ENCODE data around the gene TRABD2B.

Gene TRABD2B

GRCh38 chr1:47766832-47767740, 230.1 kb downstream of the TRABD2B start:
- DNase-seq = no peak

- no peak for DNase-seq
Measured at GRCh38 chr1:47765742-47766485, 231.3 kb downstream of the TRABD2B start.

DNA sequence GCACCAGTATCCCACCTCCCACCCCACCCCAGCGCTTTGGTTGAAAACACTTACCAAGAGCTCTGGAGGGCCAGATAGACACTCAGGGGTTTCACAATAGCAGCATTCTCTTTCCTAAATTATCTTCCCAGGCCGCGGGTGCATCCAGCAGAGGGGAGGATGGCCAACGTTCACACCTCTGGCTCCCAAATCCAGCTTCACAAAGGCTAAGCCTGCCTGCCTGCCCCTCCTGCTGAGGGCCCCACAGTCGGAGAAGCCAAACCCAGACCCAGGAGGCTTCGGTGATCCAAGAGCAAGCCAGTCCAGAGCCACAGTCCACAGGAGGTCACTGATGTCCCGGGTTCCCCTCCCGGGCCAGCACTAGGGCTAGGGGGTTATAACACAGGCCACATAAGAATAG, 231.9 kb downstream of the TRABD2B start:
- DNase-seq = no peak

GRCh38 chr1:47764461-47765046, 232.6 kb downstream of the TRABD2B start:
- DNase-seq = no peak

GRCh38 chr1:47763591-47764171, 233.5 kb downstream of the TRABD2B start:
- DNase-seq = no peak

GRCh38 chr1:47761974-47762373, 235.2 kb downstream of the TRABD2B start:
- DNase-seq = no peak

DNA sequence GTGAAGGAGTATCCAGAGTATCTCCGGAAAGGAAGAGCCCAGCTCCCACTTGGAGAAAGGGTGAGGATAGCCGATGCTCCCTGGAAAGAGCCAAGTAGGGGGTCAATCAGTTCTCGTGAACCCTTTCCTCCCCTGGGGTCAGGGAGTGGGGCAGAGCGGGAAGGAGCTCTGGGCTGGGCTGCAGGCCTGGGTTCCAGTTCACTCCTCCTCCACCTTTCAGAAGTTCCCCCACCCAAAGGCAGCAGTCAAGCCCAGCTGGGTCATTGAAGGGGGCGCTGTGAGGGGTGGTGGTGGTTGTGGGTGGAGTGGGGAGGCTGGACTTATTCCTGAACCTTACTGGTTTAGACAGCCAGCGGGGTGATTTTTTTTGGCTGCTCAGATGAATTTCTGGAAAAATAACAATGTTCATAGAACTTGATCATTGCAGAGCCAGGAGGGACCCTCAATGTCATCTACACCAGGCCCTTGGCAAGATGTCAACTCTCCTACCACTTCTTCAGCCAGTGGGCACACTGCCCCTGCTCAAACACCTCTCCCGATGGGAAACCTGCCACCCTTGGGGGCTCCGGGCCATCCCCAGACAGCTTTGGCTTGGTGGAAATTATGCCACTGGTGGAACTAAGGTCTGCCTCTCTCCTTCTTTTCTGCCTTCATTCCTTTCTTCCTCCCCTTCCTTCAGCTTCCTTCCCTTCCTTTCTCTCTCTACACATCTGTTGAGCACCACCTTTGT, 235.8 kb downstream of the TRABD2B start:
- DNase-seq = no peak

- no peak for DNase-seq
Measured at GRCh38 chr1:47759936-47760629, 237.1 kb downstream of the TRABD2B start.

- no peak for DNase-seq
Measured at GRCh38 chr1:47759251-47759935, 237.8 kb downstream of the TRABD2B start.

DNA sequence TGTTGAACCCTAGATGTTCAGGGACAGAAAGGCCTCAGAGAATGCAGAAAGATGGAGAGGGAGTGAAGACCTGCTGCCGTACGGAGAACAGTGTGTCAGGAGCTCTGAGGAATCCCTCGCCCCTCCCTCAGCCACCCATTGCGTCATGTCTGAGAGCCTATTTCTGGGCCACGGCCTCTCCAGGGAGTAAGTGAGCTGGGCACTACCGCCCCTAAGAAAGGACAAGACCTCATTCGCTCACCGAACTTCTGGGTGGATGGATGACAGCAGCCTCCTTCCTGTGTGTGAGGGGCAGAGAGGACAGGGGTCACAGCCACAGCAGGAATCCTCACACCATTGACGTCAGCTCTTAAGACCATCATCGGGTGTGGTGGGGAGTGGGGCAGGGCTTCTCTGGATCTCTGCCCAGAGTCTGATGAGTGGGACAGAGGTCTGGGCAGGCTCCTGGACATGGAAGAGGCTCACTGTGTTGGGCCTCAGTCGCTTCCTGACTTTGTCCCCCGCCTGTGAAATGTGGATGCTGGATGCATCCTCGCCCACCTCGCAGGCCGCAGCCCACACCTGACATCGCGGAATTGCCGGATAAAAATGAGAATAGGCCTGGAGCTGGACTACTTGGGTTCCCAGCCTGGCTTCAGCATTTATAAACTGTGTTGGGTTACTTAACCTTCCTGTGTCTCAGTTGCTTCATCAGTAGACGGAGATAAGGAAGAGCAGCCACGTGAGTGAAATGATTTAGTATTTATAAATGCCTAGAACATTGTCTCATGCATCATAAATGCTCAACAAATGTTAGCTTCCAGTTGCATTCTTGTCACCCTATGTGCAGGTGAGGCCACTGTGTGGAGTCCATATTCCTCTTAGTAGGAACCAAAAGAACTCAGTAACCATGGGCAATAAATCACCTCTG, 238.6 kb downstream of the TRABD2B start:
- no peak for DNase-seq

GRCh38 chr1:47757226-47757975, 239.8 kb downstream of the TRABD2B start:
- DNase-seq = no peak

- DNase-seq = no peak
Measured at GRCh38 chr1:47756411-47756810, 240.8 kb downstream of the TRABD2B start.

- DNase-seq = no peak
Measured at GRCh38 chr1:47756006-47756405, 241.2 kb downstream of the TRABD2B start.

DNA sequence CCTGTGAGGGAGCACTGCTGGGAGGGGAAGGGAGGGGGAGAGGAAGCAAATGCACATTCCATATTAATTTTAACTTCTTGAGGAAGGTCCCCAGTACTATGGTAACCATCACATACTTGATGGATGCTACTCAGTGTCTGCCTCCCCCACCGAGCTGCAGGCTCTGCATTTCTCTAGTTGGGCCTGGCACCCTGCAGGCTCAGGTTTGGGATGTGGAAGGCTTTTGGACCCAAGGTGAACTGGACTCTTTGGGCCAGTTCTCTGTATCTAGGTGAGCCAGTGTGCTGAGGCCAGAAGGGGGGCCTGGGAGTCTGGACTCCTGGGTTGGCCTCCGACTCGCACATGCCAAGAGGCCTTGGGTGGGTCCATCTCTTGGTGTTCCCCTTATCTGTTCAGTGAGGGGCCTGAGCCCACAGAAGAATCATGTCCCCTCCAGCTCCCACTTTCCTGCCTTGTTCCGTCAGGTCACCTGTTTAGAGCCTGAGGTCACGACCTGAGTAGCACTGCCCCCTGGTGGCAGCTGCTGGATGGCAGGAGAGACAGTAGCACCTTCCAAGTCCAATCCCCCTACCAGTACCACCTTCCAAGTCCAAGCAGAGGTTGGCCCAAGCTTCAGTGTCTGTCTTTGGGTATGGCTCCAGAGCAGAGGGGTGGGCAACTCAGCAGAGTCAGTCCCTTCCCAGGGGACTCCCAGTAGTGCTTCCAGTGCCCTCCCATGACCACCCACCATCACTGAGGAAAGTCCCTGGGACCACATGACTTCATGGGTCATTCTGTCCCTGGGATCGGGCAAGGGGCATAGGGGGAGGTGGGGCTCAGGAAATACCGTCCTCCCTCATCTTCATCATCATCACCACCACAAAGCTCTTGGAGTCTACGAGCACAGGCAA, 241.8 kb downstream of the TRABD2B start:
- DNase-seq = peak; percentile 75

- DNase-seq = no peak
Measured at GRCh38 chr1:47754221-47754620, 243.0 kb downstream of the TRABD2B start.

DNA sequence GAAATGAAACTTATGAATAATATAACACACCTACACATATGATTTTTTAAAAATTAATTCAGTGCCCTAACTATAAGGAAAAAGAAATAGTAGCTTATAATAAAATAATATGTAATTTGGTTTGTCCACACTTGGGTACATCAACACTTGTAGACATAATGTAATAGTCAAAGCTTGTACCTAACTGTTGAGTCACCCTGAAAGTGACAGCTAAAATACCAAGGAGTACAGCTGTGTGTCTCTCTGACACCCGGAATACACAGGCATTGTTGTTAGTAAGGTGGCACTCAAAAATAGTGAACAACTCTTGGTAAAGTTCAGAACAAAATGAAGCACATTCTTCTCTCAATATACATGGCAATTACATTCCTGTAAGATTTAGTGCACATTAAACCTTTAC, 243.4 kb downstream of the TRABD2B start:
- DNase-seq = no peak

GRCh38 chr1:47752559-47752958, 244.6 kb downstream of the TRABD2B start:
- no peak for DNase-seq

- DNase-seq = no peak
Measured at GRCh38 chr1:47751996-47752451, 245.2 kb downstream of the TRABD2B start.

Measured in RPMI8226 (cell line).